BE2C (cell line): ENCODE results near the gene TDRD9. TPM values are rescaled to one million over a fixed set of nuclear protein-coding genes. Genes with fewer than 3 reads are reported as not detected.

Experiments
- DNase-seq: peaks from one replicate; pipeline ENCODE4 v3.0.0-alpha.2; 2020
- H3K27me3 ChIP-seq: fragments of 250-450 bp; sonication (Bioruptor Pico); 2 replicates; pipeline ENCODE4 v1.5.1; 2020; ENCODE audit warnings: mild to moderate bottlenecking
- H3K36me3 ChIP-seq: fragments of 250-450 bp; sonication (Bioruptor Pico); 2 replicates; pipeline ENCODE4 v1.5.1; 2020; ENCODE audit warnings: mild to moderate bottlenecking
- H3K4me1 ChIP-seq: fragments of 250-450 bp; sonication (Bioruptor Pico); 2 replicates; pipeline ENCODE4 v1.5.1; 2020
- H3K4me3 ChIP-seq: 2 replicates; pipeline ENCODE4 v1.5.1; 2011; ENCODE audit warnings: low read depth, low read length
- H3K9me3 ChIP-seq: fragments of 250-450 bp; sonication (Bioruptor Pico); 2 replicates; pipeline ENCODE4 v1.5.1; 2020
- CTCF ChIP-seq: IDR thresholded peaks from 2 replicates; pipeline ENCODE4 v1.5.1; 2012; ENCODE audit warnings: mild to moderate bottlenecking, low read depth, low read length
- polyA plus RNA-seq: library from polyadenylated mRNA; unstranded; fragments of >200 nt; gene quantifications from one replicate; pipeline ENCODE4 v1.2.1, GENCODE V29; 2012; ENCODE audit warnings: low read depth, missing spikeins; ENCODE audit not compliant: insufficient read length, insufficient read depth

Gene TDRD9
- not detected for polyA plus RNA-seq

DNA sequence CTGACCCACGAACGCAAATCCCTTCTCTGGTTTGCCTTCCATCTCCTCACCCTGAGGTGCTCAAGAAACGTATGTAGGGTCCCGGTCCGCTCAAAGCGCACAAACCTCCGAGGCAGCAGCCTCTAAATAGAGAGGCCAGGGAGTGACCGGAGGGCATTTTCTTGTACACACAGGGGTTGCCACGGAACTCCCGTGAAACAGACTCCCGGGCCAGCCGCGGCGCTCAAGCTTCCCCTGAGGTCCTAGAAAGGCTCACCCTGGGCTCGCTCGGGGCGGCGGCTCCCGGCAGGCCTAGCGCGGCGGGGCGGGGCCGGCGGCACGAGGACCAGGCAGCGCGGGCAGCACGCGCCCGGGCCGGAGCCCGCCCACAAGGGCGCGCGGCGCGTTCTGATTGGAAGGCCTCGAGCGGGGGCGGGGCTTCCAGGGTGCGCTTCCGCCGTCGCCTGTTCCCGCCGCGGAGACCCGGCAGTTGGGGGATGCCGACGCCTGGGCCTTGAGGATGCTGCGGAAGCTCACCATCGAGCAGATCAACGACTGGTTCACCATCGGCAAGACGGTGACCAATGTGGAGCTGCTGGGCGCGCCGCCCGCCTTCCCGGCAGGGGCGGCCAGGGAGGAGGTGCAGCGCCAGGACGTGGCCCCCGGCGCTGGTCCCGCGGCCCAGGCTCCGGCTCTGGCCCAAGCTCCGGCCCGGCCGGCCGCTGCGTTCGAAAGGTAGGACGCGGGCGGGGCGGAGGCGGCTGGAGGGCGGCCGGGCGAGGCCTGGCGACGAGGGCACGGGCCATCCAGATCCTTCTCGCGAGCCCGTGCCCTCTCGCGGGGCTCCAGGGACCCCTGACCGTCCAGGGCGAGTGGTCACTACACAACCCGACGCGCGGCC lies at the start of gene TDRD9:
Gene TDRD9 (plus strand): TSS at position 446 of the 880 bp plus-strand sequence. CDS start 54 bp downstream, at position 500.
- peaks cover 3% of the 10 kb centered on the region; the same call in 1 of the 2 replicates for H3K4me1 ChIP-seq
- no peak for DNase-seq
- no peaks in the 10 kb centered on the region for H3K9me3 ChIP-seq
- H3K27me3 ChIP-seq = no peaks in the 10 kb centered on the region
- no peak within 1 kb of the TSS for H3K4me3 ChIP-seq
- H3K36me3 ChIP-seq = no peaks in the 10 kb centered on the region
- no peak for TF ChIP-seq CTCF

- H3K4me3 ChIP-seq = no peak overlapping the region
- TF ChIP-seq CTCF = no peak
- no peaks in the 10 kb centered on the region for H3K9me3 ChIP-seq
- DNase-seq = no peak
- no peaks in the 10 kb centered on the region for H3K27me3 ChIP-seq
- H3K4me1 ChIP-seq = peaks cover 37% of the 10 kb centered on the region
- H3K36me3 ChIP-seq = no peaks in the 10 kb centered on the region
Observed at GRCh38 chr14:103879118-103879569, 49.1 kb upstream of the TDRD9 start.

DNA sequence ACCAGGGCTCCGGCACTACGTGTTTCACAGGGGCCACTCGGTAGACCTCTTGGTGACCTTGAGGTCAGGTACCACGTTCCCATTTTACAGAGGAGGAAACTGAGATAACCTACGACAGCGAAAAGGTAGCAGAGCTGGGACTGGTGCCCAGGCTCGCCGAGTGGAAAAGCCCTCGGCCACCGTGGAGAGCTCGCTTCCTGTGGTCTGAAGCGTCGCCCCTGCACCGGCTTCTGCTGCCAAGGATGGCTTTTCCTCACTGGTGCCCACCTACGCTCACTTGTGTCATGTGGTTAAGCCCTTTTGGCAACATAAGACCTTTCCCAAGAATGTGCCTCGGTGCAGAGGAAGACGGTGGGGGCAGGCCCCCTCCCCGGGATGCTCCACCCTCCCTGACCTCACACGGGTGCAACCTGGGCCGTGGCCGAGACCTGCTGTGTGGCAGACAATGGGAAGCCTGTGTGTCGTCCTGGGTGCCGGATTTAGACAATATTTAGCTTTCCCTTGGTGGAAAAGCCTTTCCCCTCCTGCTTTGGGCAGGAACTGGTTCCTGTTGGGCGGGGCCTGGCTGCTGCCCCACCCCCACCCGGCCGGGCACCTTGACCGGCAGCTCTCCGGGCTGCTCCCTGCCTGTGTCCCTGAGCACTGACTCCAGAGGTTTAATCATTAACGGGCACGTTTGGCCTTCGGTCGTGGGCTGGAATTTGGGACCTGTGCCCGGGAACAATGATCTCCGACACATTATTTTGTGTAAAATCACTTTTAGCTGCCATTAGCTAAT lies 48.5 kb upstream of the TDRD9 start:
- H3K4me1 ChIP-seq = peaks cover 37% of the 10 kb centered on the region
- TF ChIP-seq CTCF = no peak
- no peaks in the 10 kb centered on the region for H3K27me3 ChIP-seq
- no peak for DNase-seq
- no peak overlapping the region for H3K4me3 ChIP-seq
- H3K36me3 ChIP-seq = no peaks in the 10 kb centered on the region
- no peaks in the 10 kb centered on the region for H3K9me3 ChIP-seq

GRCh38 chr14:103880348-103881267 lies 47.6 kb upstream of the TDRD9 start:
- no peaks in the 10 kb centered on the region for H3K27me3 ChIP-seq
- TF ChIP-seq CTCF = no peak
- no peaks in the 10 kb centered on the region for H3K9me3 ChIP-seq
- peaks cover 37% of the 10 kb centered on the region for H3K4me1 ChIP-seq
- no peak for DNase-seq
- no peaks in the 10 kb centered on the region for H3K36me3 ChIP-seq
- H3K4me3 ChIP-seq = no peak overlapping the region

GRCh38 chr14:103881268-103882201 lies 46.7 kb upstream of the TDRD9 start:
- TF ChIP-seq CTCF = no peak
- peaks cover 37% of the 10 kb centered on the region for H3K4me1 ChIP-seq
- peak; percentile 67 for DNase-seq
- H3K27me3 ChIP-seq = no peaks in the 10 kb centered on the region
- no peaks in the 10 kb centered on the region for H3K36me3 ChIP-seq
- H3K4me3 ChIP-seq = no peak overlapping the region
- H3K9me3 ChIP-seq = no peaks in the 10 kb centered on the region
